Measurements from ENCODE around the gene FOXO1.

FOXO1 gene

DNA sequence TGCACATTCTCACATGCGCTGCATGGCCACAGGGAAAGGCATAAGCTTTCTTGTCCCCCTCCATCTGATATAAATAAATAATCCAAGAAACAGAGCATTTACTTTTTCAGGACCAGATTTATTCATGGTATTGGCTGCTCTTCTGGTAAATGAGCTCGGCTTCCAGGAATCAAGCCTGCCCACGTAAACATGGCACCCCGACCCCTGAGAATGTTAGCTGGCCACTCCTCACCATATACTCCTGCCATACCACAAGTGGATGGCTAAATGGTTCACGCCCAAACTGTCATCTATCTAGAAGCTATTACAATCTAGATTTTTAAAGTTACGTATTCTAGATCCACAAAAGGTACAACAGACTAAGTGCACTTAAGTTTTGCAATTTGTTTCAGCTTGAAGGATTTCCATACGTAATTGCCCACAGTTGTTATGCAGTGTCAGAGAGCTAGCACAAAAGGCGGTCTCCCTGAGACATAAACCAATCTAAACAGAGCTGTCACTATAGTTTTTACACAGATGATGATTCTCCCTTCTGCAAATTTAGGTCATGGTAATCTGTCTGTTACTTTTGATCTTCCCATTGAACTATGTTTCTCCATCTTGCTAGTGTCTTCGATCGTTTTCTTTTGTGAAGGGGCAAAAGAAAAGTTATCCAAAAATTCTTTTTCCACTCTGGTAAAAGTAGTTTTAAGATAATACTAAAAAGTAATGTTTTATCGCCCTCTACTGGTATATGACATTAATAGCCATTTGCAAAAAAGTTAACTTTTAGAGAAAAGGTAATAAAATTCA, 16.2 kb upstream of the FOXO1 start:
- TF ChIP-seq, protein P1, sequence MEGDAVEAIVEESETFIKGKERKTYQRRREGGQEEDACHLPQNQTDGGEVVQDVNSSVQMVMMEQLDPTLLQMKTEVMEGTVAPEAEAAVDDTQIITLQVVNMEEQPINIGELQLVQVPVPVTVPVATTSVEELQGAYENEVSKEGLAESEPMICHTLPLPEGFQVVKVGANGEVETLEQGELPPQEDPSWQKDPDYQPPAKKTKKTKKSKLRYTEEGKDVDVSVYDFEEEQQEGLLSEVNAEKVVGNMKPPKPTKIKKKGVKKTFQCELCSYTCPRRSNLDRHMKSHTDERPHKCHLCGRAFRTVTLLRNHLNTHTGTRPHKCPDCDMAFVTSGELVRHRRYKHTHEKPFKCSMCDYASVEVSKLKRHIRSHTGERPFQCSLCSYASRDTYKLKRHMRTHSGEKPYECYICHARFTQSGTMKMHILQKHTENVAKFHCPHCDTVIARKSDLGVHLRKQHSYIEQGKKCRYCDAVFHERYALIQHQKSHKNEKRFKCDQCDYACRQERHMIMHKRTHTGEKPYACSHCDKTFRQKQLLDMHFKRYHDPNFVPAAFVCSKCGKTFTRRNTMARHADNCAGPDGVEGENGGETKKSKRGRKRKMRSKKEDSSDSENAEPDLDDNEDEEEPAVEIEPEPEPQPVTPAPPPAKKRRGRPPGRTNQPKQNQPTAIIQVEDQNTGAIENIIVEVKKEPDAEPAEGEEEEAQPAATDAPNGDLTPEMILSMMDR (IDR thresholded peaks at IDR 0.05; ENCODE audit: low read depth, low read length) = peak; percentile 33
- H3K4me3 ChIP-seq (replicated peaks in 1 of 2; ENCODE audit: low read depth in 2 of 2, low read length in 2 of 2) = no peak overlapping the region
- peak; percentile 52 for DNase-seq (ENCODE audit: low read depth in 2 of 2)

DNA sequence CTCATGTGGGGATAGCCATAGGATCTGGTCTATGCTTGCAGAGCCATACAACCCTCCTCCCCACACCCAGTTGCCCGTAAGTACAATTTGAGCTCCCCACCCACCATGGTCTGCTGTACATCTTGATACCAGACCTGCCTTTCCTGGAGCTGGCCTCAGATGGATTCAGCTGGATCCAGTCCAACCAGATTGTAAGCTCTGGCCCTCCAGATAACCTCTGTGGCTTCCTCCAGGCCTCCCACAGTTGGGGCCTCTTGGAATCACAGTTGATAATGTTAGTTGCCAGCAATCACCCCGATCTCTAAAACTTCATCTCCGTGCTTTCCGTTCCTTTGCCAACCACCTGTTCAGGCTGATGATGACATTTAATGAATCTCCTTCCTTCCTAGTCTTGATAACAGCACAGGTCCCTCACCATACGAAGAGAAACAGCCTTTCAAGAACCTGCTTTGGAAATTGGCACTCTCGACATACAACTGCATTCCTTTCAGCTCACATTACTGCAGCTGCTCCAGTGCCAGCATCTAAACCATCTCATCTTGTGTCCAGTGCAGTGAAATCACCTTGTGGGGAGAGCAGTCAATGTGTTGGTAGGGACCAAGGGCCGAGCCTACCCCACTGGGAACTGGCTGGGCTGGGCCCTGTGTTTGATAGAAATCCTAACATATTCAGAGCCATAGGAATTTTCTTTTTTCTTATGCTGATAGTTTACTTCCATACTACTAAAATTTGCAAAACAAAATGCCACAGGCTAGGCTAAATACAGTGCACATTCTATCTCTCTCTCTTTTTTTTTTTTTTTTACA, 15.1 kb upstream of the FOXO1 start:
- no peak overlapping the region for H3K4me3 ChIP-seq (replicated peaks in 1 of 2; ENCODE audit: low read depth in 2 of 2, low read length in 2 of 2)
- DNase-seq (ENCODE audit: low read depth in 2 of 2) = peak in 1 of 2 donors; percentile 50
- TF ChIP-seq, protein P1 (IDR thresholded peaks at IDR 0.05; ENCODE audit: low read depth, low read length) = no peak

DNA sequence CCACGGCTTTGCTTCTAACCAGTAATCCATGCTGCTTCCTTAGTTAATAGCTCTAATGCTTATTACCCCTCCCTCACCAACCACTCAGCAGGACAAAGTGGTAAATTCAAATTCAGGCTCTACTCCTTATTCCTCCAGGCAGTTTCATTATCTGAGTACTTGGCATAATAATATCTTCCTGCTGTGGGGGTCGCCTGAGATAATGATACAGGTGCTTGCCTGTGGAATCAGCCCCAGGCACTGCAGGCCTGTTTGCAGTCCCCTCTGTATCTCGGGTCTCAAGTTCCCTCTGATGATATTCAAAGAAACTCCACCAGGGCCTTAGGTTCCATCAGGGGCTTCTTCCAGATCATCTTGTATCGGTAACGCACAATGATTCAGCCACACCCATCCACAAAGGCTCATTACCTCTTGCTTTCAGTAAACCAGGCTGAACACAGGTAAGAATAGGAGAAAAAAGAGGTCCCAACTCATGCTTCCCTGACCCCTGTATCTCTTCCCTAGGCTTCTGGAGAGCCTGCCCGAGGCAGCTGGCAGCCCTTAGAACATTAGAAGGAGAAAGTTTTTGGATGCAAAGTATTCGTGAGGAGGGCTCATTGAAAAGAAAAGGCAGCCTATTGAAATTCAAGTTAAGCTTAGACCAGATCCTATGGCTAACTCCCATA, 14.3 kb upstream of the FOXO1 start:
- TF ChIP-seq, protein P1 (IDR thresholded peaks at IDR 0.05; ENCODE audit: low read depth, low read length) = no peak
- no peak overlapping the region for H3K4me3 ChIP-seq (replicated peaks in 1 of 2; ENCODE audit: low read depth in 2 of 2, low read length in 2 of 2)

DNA sequence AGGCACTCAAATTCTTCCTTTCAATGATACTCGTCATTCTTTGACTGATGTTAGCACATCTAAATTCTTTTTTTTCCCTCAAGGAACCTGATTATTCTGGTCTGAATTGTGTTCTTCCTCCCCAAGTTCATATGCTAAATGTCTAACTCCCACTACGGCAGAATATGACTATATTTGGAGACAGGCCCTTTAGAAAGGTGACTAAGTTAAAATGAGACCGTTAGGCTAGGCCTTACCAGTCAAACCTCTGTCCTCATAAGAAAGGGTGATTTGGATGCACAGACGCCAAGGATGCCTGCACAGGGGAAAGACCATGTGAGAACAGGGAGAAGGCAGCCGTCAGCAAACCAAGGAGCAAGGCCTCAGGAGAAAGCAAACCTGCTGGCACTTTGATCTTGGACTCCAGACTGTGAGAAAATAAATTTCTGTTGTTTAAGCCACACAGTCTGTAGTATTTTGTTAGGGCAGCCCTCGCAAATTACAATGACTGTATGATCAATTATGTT, 13.1 kb upstream of the FOXO1 start:
- TF ChIP-seq, protein P1 (IDR thresholded peaks at IDR 0.05; ENCODE audit: low read depth, low read length) = no peak
- DNase-seq (ENCODE audit: low read depth in 2 of 2) = no peak
- no peak overlapping the region for H3K4me3 ChIP-seq (replicated peaks in 1 of 2; ENCODE audit: low read depth in 2 of 2, low read length in 2 of 2)

More for the DNA sequence above, 14.3 kb upstream of the FOXO1 start:
- DNase-seq (ENCODE audit: low read depth in 2 of 2) = no peak

DNA sequence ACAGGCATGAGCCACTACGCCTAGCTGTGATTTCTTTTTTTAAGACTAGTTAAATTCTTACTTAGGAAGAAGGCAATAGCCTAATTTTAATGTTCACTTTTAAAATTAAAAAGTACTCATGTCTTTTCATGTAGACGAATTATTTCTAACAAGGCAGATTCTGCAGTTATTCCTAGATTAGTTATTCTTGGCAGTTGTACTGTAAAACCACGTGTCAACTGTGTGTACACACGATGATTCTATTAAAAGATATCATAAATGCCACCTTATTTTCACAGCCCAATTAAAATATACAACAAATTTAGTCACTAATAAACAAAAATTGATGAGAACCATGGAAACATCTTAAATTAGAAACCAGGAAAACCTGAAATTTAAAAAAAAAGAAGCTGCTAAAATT, 10.6 kb upstream of the FOXO1 start:
- TF ChIP-seq, protein P1 (IDR thresholded peaks at IDR 0.05; ENCODE audit: low read depth, low read length) = no peak
- DNase-seq (ENCODE audit: low read depth in 2 of 2) = no peak
- H3K4me3 ChIP-seq (replicated peaks in 1 of 2; ENCODE audit: low read depth in 2 of 2, low read length in 2 of 2) = no peak overlapping the region

DNA sequence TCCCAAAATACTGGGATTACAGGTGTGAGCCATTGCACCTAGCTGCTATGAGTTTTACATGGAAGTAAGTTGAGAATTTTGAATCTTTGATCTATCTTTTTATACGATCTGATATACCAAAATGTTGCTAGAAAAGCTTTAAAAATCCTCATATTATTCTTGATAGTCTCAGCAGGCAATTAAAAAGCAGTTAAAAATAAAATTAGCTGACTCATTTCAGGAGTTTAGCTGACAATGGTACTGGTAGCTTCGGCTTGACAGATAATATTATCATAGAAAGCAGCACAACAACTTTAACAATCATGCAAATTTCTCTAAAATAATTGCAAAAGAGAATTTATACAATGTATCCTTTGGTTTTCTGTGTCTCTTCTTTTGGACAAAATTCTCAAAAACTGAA, 9.6 kb upstream of the FOXO1 start:
- TF ChIP-seq, protein P1 (IDR thresholded peaks at IDR 0.05; ENCODE audit: low read depth, low read length) = no peak
- no peak for DNase-seq (ENCODE audit: low read depth in 2 of 2)

More for the DNA sequence above, 9.6 kb upstream of the FOXO1 start:
- no peak overlapping the region for H3K4me3 ChIP-seq (replicated peaks in 1 of 2; ENCODE audit: low read depth in 2 of 2, low read length in 2 of 2)

Measured in cardiac fibroblast (primary cell).